ENCODE results near the gene OR10T2.
A peak's percentile ranks its signal among the peaks of the same experiment; 100 is the strongest.
"Not testable (repeated sequence)": the region's sequence is repeated elsewhere in the genome, so short reads cannot be mapped to it uniquely, and the experiment has no call there.

The OR10T2 gene, protein sequence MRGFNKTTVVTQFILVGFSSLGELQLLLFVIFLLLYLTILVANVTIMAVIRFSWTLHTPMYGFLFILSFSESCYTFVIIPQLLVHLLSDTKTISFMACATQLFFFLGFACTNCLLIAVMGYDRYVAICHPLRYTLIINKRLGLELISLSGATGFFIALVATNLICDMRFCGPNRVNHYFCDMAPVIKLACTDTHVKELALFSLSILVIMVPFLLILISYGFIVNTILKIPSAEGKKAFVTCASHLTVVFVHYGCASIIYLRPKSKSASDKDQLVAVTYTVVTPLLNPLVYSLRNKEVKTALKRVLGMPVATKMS

GRCh38 chr1:158398818-158399514 is at the start of gene OR10T2:
Gene OR10T2, minus strand, starts transcription at chr1:158399466. Its CDS starts 0 bp downstream, at chr1:158399466.
- Mint-ChIP-seq H3K27me3 (peaks cover 38% of the 10 kb centered on the region), H3K36me3 (ENCODE audit: low read depth) (no peaks in the 10 kb centered on the region), H3K27ac (no peak within 1 kb of the TSS), H3K4me1 (ENCODE audit: low read depth) (peaks cover 9% of the 10 kb centered on the region), H3K9me3 (no peaks in the 10 kb centered on the region), H3K4me3 (no peak within 1 kb of the TSS)

DNA sequence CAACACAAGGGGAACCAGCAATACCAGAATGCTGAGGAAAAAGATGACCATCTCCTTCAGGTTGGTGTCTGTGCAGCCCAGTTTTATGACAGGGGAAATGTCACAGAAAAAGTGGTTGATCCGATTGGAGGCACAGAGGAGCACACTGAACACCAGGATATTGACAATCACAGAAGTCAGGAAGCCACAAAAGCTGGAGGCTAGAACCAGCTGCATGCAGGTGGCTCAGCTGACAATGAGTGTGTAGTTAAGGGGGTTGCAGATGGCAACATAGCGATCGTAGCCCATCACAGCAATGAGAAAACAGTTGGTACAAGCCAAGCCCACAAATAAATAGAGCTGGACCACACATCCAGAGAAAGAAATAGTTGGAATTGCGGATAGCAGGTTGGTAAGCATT is 46.1 kb upstream of the OR10T2 start:
- Mint-ChIP-seq H3K27ac (no peak overlapping the region), H3K9me3 (no peaks in the 10 kb centered on the region), H3K36me3 (ENCODE audit: low read depth) (no peaks in the 10 kb centered on the region), H3K4me1 (ENCODE audit: low read depth) (no peaks in the 10 kb centered on the region), H3K4me3 (no peak overlapping the region), H3K27me3 (peaks cover 35% of the 10 kb centered on the region)

DNA sequence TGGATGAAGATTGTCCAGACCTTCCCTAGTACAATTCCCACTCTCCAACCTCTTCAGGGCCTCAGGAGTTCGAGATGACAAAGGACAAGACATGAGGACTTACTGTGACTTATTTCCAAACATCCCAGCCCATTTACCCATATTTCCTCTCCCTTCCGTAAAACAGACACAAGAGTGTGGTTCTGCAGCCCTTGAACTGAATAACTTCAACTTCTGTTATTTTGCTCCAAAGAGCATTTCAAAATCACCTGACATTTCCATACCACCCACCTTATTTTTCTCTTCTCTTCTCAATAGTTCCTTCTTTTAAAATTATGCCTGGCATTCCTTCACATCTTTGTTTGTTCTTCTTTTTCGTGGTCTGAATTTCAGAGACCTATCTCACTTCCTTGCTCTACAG is 35.5 kb upstream of the OR10T2 start:
- H3K4me1 Mint-ChIP-seq (ENCODE audit: low read depth), result no peaks in the 10 kb centered on the region
- H3K9me3 Mint-ChIP-seq, result peaks cover 10% of the 10 kb centered on the region
- H3K4me3 Mint-ChIP-seq, result no peak overlapping the region
- H3K27ac Mint-ChIP-seq, result no peak overlapping the region
- H3K27me3 Mint-ChIP-seq, result peaks cover 31% of the 10 kb centered on the region
- no peaks in the 10 kb centered on the region for H3K36me3 Mint-ChIP-seq (ENCODE audit: low read depth)

DNA sequence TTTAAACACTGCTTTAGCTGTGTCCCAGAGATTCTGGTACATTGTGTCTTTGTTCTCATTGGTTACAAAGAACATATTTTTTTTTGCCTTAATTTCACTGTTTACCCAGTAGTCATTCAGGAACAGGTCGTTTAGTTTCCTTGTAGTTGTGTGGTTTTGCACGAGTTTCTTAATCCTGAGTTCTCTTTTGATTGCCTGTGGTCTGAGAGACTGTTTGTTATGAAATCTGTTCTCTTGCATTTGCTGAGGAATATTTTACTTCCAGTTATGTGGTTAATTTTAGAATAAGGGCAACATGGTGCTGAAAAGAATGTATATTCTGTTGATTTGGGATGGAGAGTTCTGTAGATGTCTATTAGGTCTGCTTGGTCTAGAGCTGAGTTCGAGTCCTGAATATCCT is 30.9 kb upstream of the OR10T2 start:
- H3K27ac Mint-ChIP-seq; H3K4me1 Mint-ChIP-seq (ENCODE audit: low read depth); H3K36me3 Mint-ChIP-seq (ENCODE audit: low read depth); H3K4me3 Mint-ChIP-seq: not testable (repeated sequence)
- Mint-ChIP-seq H3K27me3 (peaks cover 29% of the 10 kb centered on the region), H3K9me3 (peaks cover 15% of the 10 kb centered on the region)

- peaks cover 10% of the 10 kb centered on the region for H3K9me3 Mint-ChIP-seq
- peaks cover 24% of the 10 kb centered on the region for H3K27me3 Mint-ChIP-seq
- no peaks in the 10 kb centered on the region for H3K36me3 Mint-ChIP-seq (ENCODE audit: low read depth)
- H3K4me3 Mint-ChIP-seq, result no peak within 1 kb of the TSS
- peak within 1 kb of the TSS; percentile 4 for H3K27ac Mint-ChIP-seq
- H3K4me1 Mint-ChIP-seq (ENCODE audit: low read depth), result no peaks in the 10 kb centered on the region
Observed at GRCh38 chr1:158426137-158426536, 26.9 kb upstream of the OR10T2 start, which contains the start of gene OR10K2. Gene OR10K2, minus strand, starts transcription at chr1:158426237. Its CDS starts 5,371 bp downstream, at chr1:158420866.

DNA sequence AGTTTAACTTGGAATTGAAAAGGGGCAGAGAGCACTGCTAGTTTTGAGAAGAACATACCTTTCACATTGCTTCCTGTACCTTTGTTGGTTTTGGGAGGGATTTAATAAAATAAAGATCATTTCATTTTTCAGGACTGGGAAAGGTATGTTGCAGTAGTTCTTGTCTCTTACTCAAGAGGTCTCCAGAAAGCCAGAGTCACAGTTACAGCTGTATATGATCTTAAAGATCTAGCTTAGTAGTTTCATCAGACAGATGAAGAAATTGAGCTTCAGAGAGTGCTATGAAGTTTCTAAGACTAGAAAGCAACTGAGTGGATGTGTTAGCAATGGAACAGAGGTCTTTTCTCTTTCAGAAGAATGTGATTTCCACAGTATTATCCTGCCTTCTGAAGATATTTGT is 25.8 kb upstream of the OR10T2 start:
- Mint-ChIP-seq H3K4me3 (no peak overlapping the region), H3K4me1 (ENCODE audit: low read depth) (no peaks in the 10 kb centered on the region), H3K36me3 (ENCODE audit: low read depth) (no peaks in the 10 kb centered on the region), H3K27ac (peak overlapping the region; percentile 4), H3K9me3 (peaks cover 8% of the 10 kb centered on the region), H3K27me3 (peaks cover 22% of the 10 kb centered on the region)

- Mint-ChIP-seq H3K4me1 (ENCODE audit: low read depth) (no peaks in the 10 kb centered on the region), H3K36me3 (ENCODE audit: low read depth) (no peaks in the 10 kb centered on the region), H3K9me3 (no peaks in the 10 kb centered on the region), H3K27ac (no peak overlapping the region), H3K27me3 (peaks cover 13% of the 10 kb centered on the region), H3K4me3 (no peak overlapping the region)
Observed at GRCh38 chr1:158422212-158422611, 22.9 kb upstream of the OR10T2 start.

DNA sequence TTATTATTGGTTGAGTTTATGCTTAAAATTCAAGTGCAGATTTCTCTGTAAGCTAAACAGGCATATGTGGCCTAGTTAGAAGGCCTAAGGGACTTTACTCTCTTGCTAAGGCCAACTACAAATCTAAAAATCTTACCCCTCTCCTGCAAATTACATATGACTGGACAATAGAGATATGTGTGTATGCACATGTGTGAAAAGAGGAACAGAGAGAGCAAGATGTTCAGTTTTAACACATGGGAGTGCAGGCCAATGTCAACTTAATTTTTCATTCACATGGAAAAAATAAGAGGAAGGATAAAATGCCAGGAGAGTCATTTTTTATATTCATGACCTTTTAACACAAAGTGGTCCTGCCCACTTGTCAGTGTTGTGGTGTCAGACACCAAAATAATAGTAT is 18.3 kb upstream of the OR10T2 start:
- Mint-ChIP-seq H3K27ac (no peak overlapping the region), H3K4me3 (no peak overlapping the region), H3K9me3 (no peaks in the 10 kb centered on the region), H3K36me3 (ENCODE audit: low read depth) (no peaks in the 10 kb centered on the region), H3K4me1 (ENCODE audit: low read depth) (no peaks in the 10 kb centered on the region), H3K27me3 (peaks cover 29% of the 10 kb centered on the region)

GRCh38 chr1:158414651-158415345 is 15.5 kb upstream of the OR10T2 start:
- H3K4me1 Mint-ChIP-seq (ENCODE audit: low read depth), result no peaks in the 10 kb centered on the region
- H3K4me3 Mint-ChIP-seq, result no peak overlapping the region
- H3K27ac Mint-ChIP-seq, result no peak overlapping the region
- no peaks in the 10 kb centered on the region for H3K9me3 Mint-ChIP-seq
- H3K36me3 Mint-ChIP-seq (ENCODE audit: low read depth), result no peaks in the 10 kb centered on the region
- H3K27me3 Mint-ChIP-seq, result peaks cover 16% of the 10 kb centered on the region

- H3K4me3 Mint-ChIP-seq, result no peak overlapping the region
- H3K27ac Mint-ChIP-seq, result no peak overlapping the region
- H3K27me3 Mint-ChIP-seq, result peaks cover 28% of the 10 kb centered on the region
- peaks cover 3% of the 10 kb centered on the region for H3K9me3 Mint-ChIP-seq
- H3K4me1 Mint-ChIP-seq (ENCODE audit: low read depth), result no peaks in the 10 kb centered on the region
- H3K36me3 Mint-ChIP-seq (ENCODE audit: low read depth), result no peaks in the 10 kb centered on the region
Observed at GRCh38 chr1:158407092-158407491, 7.8 kb upstream of the OR10T2 start.

GRCh38 chr1:158400871-158401270 is 1.6 kb upstream of the OR10T2 start:
- peaks cover 6% of the 10 kb centered on the region for H3K4me1 Mint-ChIP-seq (ENCODE audit: low read depth)
- H3K27ac Mint-ChIP-seq, result no peak overlapping the region
- peaks cover 37% of the 10 kb centered on the region for H3K27me3 Mint-ChIP-seq
- H3K9me3 Mint-ChIP-seq, result no peaks in the 10 kb centered on the region
- no peak overlapping the region for H3K4me3 Mint-ChIP-seq
- no peaks in the 10 kb centered on the region for H3K36me3 Mint-ChIP-seq (ENCODE audit: low read depth)

- H3K4me3 Mint-ChIP-seq, result no peak overlapping the region
- peaks cover 9% of the 10 kb centered on the region for H3K4me1 Mint-ChIP-seq (ENCODE audit: low read depth)
- no peaks in the 10 kb centered on the region for H3K36me3 Mint-ChIP-seq (ENCODE audit: low read depth)
- H3K9me3 Mint-ChIP-seq, result no peaks in the 10 kb centered on the region
- H3K27ac Mint-ChIP-seq, result no peak overlapping the region
- H3K27me3 Mint-ChIP-seq, result peaks cover 28% of the 10 kb centered on the region
Observed at GRCh38 chr1:158396646-158397045, 2.6 kb downstream of the OR10T2 start.

GRCh38 chr1:158393476-158393875 is 5.8 kb downstream of the OR10T2 start:
- Mint-ChIP-seq H3K4me3 (no peak overlapping the region), H3K9me3 (no peaks in the 10 kb centered on the region), H3K27ac (no peak overlapping the region), H3K4me1 (ENCODE audit: low read depth) (peaks cover 3% of the 10 kb centered on the region), H3K27me3 (peaks cover 9% of the 10 kb centered on the region), H3K36me3 (ENCODE audit: low read depth) (no peaks in the 10 kb centered on the region)

DNA sequence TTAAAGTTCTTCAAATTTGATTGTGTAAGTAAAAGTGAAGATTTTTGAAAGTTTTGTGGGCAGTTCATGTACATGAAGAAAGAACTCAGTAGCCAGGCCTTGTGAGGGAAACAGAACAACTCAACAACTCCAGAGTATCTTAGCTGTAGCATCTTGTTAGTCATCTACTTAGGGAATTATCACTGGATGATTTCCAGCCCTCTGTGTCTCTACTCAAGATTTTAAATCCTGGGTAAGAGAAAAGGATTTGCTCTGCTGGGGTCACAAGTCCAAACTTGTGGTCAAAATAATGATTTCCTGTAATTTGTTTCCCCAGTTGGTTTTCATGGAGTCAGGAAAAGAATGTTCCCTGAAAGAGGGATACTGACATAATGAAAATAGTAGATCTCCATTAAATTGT is 8.2 kb downstream of the OR10T2 start:
- Mint-ChIP-seq H3K27me3 (peaks cover 9% of the 10 kb centered on the region), H3K36me3 (ENCODE audit: low read depth) (no peaks in the 10 kb centered on the region), H3K9me3 (no peaks in the 10 kb centered on the region), H3K4me3 (no peak overlapping the region), H3K27ac (no peak overlapping the region), H3K4me1 (ENCODE audit: low read depth) (peaks cover 3% of the 10 kb centered on the region)

DNA sequence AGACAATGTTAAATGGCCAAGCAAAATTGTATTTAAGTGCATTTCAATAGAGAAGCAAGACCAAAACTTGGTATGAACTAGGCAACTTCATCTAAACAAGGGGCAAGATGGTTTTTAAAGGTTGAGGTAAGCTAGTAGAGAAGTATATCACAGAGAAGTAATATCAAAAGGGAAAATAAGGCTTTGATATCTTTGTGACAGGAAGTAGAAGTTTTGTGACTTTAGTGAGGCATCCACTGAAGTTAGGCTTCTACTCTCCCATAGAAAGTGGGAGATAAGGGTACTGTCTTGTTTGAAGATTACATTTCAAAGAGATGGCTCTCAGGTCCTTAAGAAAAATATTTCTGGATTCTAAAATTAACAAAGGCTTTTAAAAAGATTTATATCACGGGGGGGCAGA is 8.9 kb downstream of the OR10T2 start:
- no peak overlapping the region for H3K4me3 Mint-ChIP-seq
- no peak overlapping the region for H3K27ac Mint-ChIP-seq
- peaks cover 3% of the 10 kb centered on the region for H3K27me3 Mint-ChIP-seq
- no peaks in the 10 kb centered on the region for H3K9me3 Mint-ChIP-seq
- H3K36me3 Mint-ChIP-seq (ENCODE audit: low read depth), result no peaks in the 10 kb centered on the region
- H3K4me1 Mint-ChIP-seq (ENCODE audit: low read depth), result peaks cover under 1% of the 10 kb centered on the region
